Suprapubic skin (tissue), 4 donors: Measurements from ENCODE around the gene SERTAD4.

Source experiments
- CTCF ChIP-seq, 2 donors: fragments of 200-600 bp in 1 of 2; fragments of 450-650 bp in 1 of 2; sonication (generic) in 1 of 2; IDR thresholded peaks; one replicate each; pipeline ENCODE4 v1.5.1; 2016 to 2019; ENCODE audit warnings: antibody characterized with exemption in 2 of 2, mild to moderate bottlenecking in 1 of 2, moderate library complexity in 1 of 2
- EP300 ChIP-seq: sonication (generic); formaldehyde crosslinking; IDR thresholded peaks from one replicate; pipeline ENCODE4 v1.6.1; 2017; ENCODE audit warnings: antibody characterized with exemption
- POLR2AphosphoS5 ChIP-seq, 3 donors: sonication (generic); formaldehyde crosslinking; IDR thresholded peaks; one replicate each; pipeline ENCODE4 v1.6.1; 2017; ENCODE audit warnings: antibody characterized with exemption in 3 of 3

GRCh38 chr1:210250665-210250997, 18.0 kb downstream of the SERTAD4 start:
- TF ChIP-seq CTCF (IDR thresholded peaks at IDR 0.05) (no peak), EP300 (no peak), POLR2AphosphoS5 (IDR thresholded peaks at IDR 0.05) (no peak)
